Measurements from ENCODE around the gene IMMP2L. TPM values are rescaled to one million over a fixed set of nuclear protein-coding genes. Genes with fewer than 3 reads are reported as not detected.

Gene IMMP2L
- total and polyA plus RNA-seq, 2 of the 4 experiments (the other 2 are of a cell fraction) = 5.8 to 9.3 TPM

GRCh38 chr7:111074748-111075146 is 487.5 kb downstream of the IMMP2L start:
- no peak overlapping the region for H3K4me3 ChIP-seq (ENCODE audit: insufficient read depth, low read depth, low read length)
- H2BK20ac ChIP-seq (ENCODE audit: low read depth, low read length) = no peak overlapping the region; the same call in 1 of the 2 replicates
- no peak overlapping the region for H2AK9ac ChIP-seq (replicated peaks; ENCODE audit: low read depth, low read length, poor library complexity)
- H2AFZ ChIP-seq (replicated peaks; ENCODE audit: low read length, poor library complexity) = no peak overlapping the region
- H3K4me1 ChIP-seq (ENCODE audit: control insufficient read depth, insufficient read depth, low read length) = peaks cover 6% of the 10 kb centered on the region
- H3K56ac ChIP-seq (ENCODE audit: extremely low read depth, insufficient read depth, low read length) = no peak overlapping the region
- no peak overlapping the region for H4K8ac ChIP-seq (ENCODE audit: low read depth in 2 of 2, low read length in 2 of 2)
- H3K4ac ChIP-seq (ENCODE audit: low read depth, low read length) = no peak overlapping the region
- ATAC-seq (ENCODE audit: low read depth) = no peak
- no peak overlapping the region for H3K27ac ChIP-seq (ENCODE audit: insufficient read depth, low read length)
- no peak overlapping the region for H2BK5ac ChIP-seq (ENCODE audit: low read depth, low read length, poor library complexity, severe bottlenecking)
- ChIA-PET CTCF (interaction anchor here (0.7 to 1.0 kb wide), 2 partner anchors 10 to 17 kb away, joined by 3 to 5 read pairs; no protein-coding TSS in a partner anchor), POLR2A (ENCODE audit: unreplicated experiment) (no interaction called here)
- H4K20me1 ChIP-seq (ENCODE audit: insufficient read depth, low read length) = no peaks in the 10 kb centered on the region
- WGBS, 2 experiments (ENCODE audit: extremely low coverage in 2 of 2, insufficient read length in 1 of 2) = no CpG with 5 or more reads among the region's 6 CpGs
- DNase-seq = no peak
- no peaks in the 10 kb centered on the region for H3K9me3 ChIP-seq (ENCODE audit: control insufficient read depth, insufficient read depth, low read length)
- no TSS peak for BruUV-seq (replicated peaks)
- no peaks in the 10 kb centered on the region for H3K79me1 ChIP-seq (ENCODE audit: low read depth in 1 of 2, low read length in 2 of 2)
- H2BK15ac ChIP-seq (ENCODE audit: low read depth, low read length) = no peak overlapping the region
- H3K14ac ChIP-seq (replicated peaks; ENCODE audit: low read depth, low read length) = no peak overlapping the region
- dilution Hi-C loops (cut with HindIII; ENCODE audit: low sequenced_read_pairs, unreplicated experiment) (no loop called here), in situ Hi-C loops (cut with MboI; ENCODE audit: low sequenced_read_pairs) (no loop called here), intact Hi-C loops (cut with micrococcal nuclease) (no loop called here)
- H3K36me3 ChIP-seq (ENCODE audit: control insufficient read depth, insufficient read depth, low read length) = no peaks in the 10 kb centered on the region
- no peak overlapping the region for H2BK120ac ChIP-seq (ENCODE audit: low read depth, low read length)
- no peaks in the 10 kb centered on the region for H3K27me3 ChIP-seq (ENCODE audit: control insufficient read depth, insufficient read depth, low read length)
- no peak overlapping the region for H3K4me2 ChIP-seq (ENCODE audit: low read depth, low read length)
- H3K9me1 ChIP-seq (ENCODE audit: insufficient read depth, low read length) = no peaks in the 10 kb centered on the region
- H2AK5ac ChIP-seq (ENCODE audit: low read depth, low read length) = no peak overlapping the region
- H4K91ac ChIP-seq (ENCODE audit: insufficient read depth, low read depth, low read length) = no peak overlapping the region
- H3K18ac ChIP-seq (ENCODE audit: low read depth, low read length) = no peak overlapping the region
- TF ChIP-seq SMC3 (IDR thresholded peaks at IDR 0.05; ENCODE audit: low read depth, low read length) (no peak), RAD21 (IDR thresholded peaks at IDR 0.05; ENCODE audit: low read length) (no peak), BHLHE40 (IDR thresholded peaks at IDR 0.05; ENCODE audit: low read depth, low read length) (no peak), USF2 (IDR thresholded peaks at IDR 0.05; ENCODE audit: low read depth, low read length) (no peak), NFE2L2 (IDR thresholded peaks at IDR 0.05; ENCODE audit: low read depth, low read length) (no peak), POLR2A (IDR thresholded peaks at IDR 0.05; ENCODE audit: low read depth, low read length) (no peak)
- H3K9ac ChIP-seq (ENCODE audit: low read depth, low read length) = no peak overlapping the region
- H3K23ac ChIP-seq (ENCODE audit: low read depth, low read length) = no peak overlapping the region
- H4K5ac ChIP-seq (ENCODE audit: low read depth, low read length) = no peak overlapping the region
